GM12874 (cell line): ENCODE data around the gene CCDC88C.

Source experiments
- TF ChIP-seq, protein P1 (sequence below): IDR thresholded peaks from 2 replicates; pipeline ENCODE4 v1.5.1; 2011; ENCODE audit warnings: low read depth, mild to moderate bottlenecking, control low read depth, low read length, moderate library complexity; ENCODE audit not compliant: insufficient read depth

Gene CCDC88C

DNA sequence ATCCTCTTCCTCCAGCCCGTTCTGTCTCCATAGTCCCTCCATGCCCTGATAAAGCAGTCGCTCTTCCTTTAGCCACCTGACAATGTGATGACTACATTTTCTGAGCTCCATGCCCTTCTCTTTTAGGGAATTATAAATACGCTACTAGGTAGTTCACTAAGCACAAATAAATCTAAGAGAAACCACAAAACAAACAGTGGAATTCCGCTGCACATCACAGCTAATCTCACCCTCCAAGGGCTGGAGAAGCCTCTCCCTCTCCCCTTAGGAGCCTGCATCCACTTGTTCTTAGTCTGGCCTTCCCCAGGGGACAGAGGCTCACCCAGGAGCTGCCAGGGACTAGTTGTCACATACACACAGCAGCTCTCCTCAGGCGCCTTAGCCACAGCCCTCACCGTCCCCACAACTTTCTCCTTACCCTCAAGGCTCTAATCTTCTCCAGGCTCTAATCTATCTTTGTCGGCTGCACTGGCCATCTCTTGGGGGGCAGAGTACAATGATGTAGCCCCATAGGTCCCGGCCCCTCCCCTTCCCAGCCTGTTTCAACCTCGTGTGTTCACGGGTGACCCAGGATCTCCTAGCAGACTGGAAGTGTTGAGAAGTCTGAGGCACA, 117.2 kb downstream of the CCDC88C start:
- TF ChIP-seq, protein P1, sequence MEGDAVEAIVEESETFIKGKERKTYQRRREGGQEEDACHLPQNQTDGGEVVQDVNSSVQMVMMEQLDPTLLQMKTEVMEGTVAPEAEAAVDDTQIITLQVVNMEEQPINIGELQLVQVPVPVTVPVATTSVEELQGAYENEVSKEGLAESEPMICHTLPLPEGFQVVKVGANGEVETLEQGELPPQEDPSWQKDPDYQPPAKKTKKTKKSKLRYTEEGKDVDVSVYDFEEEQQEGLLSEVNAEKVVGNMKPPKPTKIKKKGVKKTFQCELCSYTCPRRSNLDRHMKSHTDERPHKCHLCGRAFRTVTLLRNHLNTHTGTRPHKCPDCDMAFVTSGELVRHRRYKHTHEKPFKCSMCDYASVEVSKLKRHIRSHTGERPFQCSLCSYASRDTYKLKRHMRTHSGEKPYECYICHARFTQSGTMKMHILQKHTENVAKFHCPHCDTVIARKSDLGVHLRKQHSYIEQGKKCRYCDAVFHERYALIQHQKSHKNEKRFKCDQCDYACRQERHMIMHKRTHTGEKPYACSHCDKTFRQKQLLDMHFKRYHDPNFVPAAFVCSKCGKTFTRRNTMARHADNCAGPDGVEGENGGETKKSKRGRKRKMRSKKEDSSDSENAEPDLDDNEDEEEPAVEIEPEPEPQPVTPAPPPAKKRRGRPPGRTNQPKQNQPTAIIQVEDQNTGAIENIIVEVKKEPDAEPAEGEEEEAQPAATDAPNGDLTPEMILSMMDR, result no peak

DNA sequence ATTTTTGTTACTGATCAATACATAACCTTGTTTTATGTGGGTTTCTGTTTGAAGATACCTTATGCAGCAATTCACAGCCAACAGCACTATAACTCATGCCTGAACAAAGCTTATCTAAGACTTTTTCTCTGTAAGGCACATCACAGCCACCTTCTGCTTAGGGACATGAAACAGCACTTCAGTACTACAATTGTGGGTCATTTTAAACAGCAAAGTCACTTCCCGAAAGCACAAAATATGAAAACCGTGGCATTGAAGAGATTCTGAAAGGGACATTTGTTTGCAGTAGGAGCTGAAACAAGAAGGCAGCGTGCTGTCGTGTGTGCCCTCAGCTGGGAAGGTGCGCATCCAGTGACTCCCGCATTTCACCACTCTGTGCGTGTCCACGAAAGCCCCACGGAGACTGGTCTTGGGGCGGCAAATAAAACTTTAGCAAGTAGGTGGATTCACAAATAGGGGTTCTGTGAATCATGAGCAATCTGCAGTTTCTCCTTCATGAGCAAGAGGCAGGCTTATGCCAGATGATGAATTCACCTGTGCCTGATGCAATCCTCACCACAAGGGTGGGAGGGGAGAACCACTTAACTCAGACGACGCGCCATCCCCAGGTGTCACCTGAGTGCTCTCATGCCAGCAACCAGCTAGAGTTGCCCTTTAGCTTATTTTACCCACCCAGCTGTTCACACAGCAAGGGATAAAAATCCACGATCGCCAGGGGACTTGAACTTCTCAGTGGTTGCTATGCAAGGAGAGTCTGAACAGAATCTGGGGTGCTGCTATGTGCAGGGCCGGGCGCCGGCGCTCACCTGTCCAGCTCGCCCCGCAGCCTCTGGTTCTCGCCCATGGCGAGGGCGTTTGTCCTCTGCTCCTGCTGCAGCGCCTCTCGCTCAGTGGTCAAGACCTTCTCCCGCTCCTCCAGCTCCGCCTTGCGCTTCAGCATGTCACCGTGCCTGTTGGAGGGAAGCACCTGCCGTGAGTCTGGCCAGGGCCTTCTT, 118.2 kb downstream of the CCDC88C start:
- TF ChIP-seq, protein P1, result no peak

DNA sequence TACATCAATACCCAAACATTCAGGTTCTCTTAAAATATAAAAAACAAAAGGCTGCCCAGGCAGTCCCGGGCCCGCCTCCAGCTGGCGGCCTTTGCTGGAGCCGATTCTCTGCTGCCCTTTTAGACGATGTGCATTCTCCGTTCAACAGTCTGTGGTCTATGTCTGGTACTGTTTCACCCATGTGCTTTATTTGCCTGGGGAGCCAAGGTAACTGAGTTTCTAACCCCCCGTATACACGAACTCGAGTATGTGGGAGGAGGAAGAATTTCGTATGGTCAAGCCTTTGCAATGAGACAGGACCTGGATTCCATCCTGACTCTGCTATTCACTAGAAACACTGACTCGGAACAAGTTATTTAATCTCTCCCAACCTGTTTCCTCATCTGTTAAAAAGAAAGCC, 119.0 kb downstream of the CCDC88C start:
- TF ChIP-seq, protein P1, result no peak

DNA sequence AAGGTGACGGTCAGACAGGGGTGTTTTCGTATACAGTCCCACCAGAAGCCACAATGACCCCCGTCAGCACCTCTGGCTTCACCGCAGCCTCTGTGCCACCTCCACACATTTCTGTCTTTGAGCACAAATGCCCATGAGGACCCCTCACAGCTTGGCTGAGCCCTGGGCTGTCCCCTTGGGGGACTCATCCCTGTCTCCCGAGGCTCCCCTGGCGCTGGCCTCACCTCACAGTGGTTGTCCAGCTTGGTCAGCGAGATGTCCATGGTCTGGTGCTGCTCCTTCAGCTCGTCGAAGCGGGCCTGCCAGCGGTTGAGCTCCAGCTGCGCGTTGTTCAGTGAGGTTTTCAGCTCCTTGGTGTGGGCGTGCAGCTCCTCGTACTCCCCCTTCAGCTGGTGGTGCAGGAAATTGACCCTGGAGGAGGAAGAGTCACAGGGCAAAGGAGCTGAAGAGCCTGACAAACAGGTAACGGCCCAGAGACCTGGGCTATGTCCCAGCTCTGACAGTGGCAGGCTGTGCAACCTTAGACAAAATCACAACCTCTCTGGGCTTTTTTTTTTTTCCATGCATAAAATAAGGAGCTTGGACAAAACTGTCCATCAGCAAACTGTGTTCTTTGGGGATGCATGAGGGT, 120.4 kb downstream of the CCDC88C start:
- TF ChIP-seq, protein P1, result no peak

DNA sequence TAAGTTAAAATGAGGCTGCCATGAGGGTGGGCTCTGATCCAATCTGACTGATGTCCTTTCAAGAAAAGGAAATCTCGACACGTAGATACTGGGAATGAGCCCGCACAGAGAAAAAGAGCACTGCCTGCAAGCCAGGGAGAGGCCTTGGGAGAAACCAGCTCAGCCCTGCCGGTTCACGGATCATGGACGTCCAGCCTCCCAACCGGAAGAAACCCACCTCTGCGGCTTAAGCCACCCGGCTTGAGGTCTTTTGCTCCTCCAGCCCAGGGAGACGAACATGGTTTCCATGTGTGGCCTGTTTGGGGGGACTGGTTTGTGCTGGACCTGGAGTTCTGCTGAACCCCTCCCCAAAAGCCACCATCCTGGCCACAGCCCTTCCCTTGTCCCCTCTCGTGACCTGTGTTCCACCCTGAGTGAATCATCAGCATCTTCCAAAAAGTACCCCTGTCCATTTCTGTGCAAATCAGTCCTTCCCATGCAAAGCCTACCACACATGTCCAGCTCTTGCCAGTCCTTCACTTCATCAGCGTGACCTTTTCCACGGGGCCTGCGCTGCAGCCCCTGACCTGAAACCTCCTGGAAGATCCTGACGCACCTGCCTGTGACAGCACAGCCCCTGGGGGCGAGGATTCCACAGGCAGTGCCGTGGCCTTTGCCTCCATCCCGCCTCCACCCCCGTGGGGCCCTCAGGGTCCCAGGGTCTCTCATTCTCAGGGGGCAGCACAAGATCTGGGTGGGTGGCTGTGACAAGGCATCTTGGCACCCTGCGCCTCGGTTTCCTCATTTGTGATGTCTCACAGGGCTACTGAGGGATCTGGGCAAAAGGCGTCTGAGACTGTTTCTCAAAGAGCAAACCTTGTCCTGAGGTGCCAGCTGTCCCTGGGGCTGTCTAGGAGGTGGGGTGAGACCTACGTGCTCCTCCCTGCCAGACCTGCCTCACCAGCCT, 121.5 kb downstream of the CCDC88C start:
- TF ChIP-seq, protein P1, result no peak

DNA sequence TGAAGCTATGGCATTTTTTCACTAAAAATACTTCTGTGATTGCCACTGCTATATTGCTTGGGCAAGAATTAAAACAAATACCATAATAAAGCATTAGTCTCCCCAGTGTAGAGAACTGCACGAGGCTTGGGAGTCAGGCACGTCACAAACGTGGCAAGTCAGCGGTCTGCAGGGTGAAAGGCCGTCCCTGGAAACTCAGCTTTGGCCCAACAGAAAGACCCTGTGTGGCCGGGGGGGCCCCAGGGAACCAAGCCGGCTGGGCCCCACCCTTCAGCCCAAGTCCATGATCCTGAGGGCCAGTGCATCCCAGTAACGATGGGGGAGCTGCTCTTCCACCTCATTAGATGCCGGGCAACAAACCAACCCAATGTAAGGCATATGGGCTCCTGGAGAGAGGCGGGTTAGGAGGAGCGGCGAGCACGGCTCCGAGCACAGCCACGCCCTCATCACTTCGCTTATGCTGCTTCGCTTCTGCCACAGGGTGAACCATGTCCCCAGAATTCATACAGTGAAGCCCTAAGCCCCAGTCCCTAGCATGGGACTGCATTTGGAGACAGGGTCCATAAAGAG, 122.3 kb downstream of the CCDC88C start:
- TF ChIP-seq, protein P1, result no peak
